SK-MEL-5 (cell line): ENCODE measurements around the gene ULK4. TPM values are rescaled to one million over a fixed set of nuclear protein-coding genes. Genes with fewer than 3 reads are reported as not detected.
"Not testable (repeated sequence)": the region's sequence is repeated elsewhere in the genome, so short reads cannot be mapped to it uniquely, and the experiment has no call there.

Source experiments
- DNase-seq: peaks from one replicate; pipeline ENCODE4 v3.0.0-alpha.2; 2016; ENCODE audit warnings: low read depth, low spot score
- in situ Hi-C: cut with HindIII; loops from 2 replicates; pipeline ENCODE4 v1.10.0; 2016; ENCODE audit warnings: low sequenced_read_pairs, high pct_unique_total_duplicates, low pct_unique_long_range_greater_than_20kb
- total RNA-seq: library from RNA; depleted of rRNA; stranded (reverse); fragments of >200 nt; shearing (Covaris generic); gene quantifications from 2 replicates; pipeline ENCODE4 v1.2.3, GENCODE V29; 2014

The ULK4 gene
- total RNA-seq, 1 experiment from 2014 or later = 20.9 TPM

- DNase-seq = no peak
- in situ Hi-C loops = no loop called here
Observed at GRCh38 chr3:41317298-41317697, 644.6 kb downstream of the ULK4 start.

DNA sequence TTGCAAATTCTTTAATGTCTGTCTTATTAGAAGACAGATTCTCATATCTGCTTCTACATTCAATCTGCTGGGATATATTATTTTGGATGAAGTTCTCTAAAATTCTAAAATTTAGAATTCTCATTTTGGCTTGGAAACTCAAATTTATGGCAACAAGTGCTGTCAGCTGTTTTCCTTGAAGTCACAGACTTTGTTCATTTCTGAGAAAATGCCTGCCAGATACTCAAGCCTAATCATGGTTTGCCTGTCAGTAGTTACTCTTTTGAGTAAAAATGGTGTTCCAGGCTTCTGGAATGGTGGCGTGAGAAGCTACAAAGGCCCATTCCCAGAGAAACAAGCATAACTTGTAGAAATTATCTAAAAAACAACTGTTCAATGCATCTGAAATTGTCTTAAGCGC lies 646.8 kb downstream of the ULK4 start:
- DNase-seq = no peak
- in situ Hi-C loops = no loop called here

- in situ Hi-C loops = no loop called here
Observed at GRCh38 chr3:41308119-41308518, 653.8 kb downstream of the ULK4 start.

DNA sequence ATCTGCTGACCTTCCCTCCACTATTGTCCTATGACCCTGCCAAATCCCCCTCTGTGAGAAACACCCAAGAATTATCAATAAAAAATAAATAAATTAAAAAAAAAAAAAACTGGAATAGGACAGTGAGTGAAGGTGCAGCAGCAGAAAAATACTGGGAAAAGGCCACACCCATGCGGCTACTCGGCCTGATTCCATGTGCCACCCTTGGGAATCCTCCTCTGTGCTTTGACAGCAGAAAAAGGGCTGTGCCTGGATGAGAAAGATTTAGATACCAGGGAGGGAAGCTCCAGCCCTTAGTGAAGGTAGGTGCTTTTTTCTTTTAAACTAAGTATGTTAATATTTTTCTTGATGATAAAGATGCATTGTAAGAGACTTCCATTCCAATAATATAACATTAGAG lies 654.8 kb downstream of the ULK4 start:
- DNase-seq = no peak
- in situ Hi-C loops = no loop called here

More at GRCh38 chr3:41308119-41308518, 653.8 kb downstream of the ULK4 start:
- no peak for DNase-seq

DNA sequence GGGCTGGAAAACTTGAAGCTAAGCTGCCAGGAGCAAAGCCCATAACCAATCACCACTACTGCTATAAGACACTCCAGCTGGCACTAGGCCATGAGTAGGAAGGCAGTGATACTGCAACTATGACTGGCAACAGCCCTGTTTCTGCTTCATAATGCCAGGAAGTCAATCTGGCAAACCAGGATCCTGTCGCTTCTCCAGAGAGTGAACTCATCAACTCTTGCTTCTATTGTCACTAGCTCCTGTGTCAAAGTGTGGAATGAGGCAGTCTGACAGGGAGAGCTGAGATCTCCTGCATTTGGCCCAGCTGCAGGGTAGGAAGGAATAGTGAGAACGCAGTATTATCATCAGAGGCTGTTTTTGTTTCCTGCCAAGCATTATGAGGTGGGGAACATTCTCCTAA lies 657.3 kb downstream of the ULK4 start:
- in situ Hi-C loops = no loop called here

GRCh38 chr3:41302295-41302694 lies 659.6 kb downstream of the ULK4 start:
- in situ Hi-C loops = no loop called here
- no peak for DNase-seq

More for the DNA sequence above, 657.3 kb downstream of the ULK4 start:
- no peak for DNase-seq

GRCh38 chr3:41301548-41301947 lies 660.4 kb downstream of the ULK4 start:
- no peak for DNase-seq
- in situ Hi-C loops = no loop called here

- DNase-seq = no peak
Observed at GRCh38 chr3:41299036-41299435, 662.9 kb downstream of the ULK4 start.

DNA sequence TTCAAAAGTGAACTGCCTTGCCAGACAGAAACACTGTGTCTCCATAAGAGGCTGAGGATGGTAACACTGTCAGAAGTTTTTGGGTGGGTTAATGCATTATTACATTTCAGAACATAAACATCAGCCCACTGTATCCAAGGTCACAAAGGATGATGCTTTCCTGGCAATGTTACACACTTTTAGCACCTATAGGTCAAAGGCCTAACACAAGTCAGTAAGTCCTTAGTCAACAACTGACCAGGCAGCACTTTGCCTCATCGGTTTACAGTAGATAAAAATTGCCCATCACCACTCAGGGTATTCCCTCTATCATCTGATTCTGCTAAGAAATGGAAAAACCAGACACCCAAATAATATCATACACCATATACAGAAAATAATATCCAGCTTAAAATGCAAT lies 664.2 kb downstream of the ULK4 start:
- no peak for DNase-seq
- in situ Hi-C loops = no loop called here

More at GRCh38 chr3:41299036-41299435, 662.9 kb downstream of the ULK4 start:
- in situ Hi-C loops = no loop called here

GRCh38 chr3:41296556-41296955 lies 665.3 kb downstream of the ULK4 start:
- DNase-seq = no peak
- in situ Hi-C loops = no loop called here

- in situ Hi-C loops = no loop called here
- DNase-seq = no peak
Observed at GRCh38 chr3:41295740-41296139, 666.2 kb downstream of the ULK4 start.

GRCh38 chr3:41293169-41293681 lies 668.7 kb downstream of the ULK4 start:
- no peak for DNase-seq

DNA sequence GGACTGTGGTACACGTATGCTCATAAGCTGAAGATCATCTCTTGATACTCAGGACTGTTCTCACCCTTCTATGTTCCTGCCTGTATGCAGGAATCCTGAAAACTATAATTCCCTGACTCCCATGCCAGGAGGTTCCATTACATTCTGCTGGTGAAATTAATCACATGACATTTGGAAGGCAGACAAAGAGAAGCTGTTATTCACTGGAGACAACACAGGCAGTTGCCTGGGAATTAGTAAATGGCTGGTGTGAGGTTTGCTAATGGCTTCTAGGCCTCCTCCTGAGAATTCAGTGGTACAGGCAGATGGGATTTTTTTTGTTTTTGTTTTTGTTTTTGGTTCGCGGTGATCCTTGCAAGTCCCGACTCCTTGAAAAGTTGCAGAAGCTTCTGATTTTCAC lies 671.2 kb downstream of the ULK4 start:
- DNase-seq = peak; percentile 70
- in situ Hi-C loops = no loop called here

More at GRCh38 chr3:41293169-41293681, 668.7 kb downstream of the ULK4 start:
- in situ Hi-C loops = no loop called here

DNA sequence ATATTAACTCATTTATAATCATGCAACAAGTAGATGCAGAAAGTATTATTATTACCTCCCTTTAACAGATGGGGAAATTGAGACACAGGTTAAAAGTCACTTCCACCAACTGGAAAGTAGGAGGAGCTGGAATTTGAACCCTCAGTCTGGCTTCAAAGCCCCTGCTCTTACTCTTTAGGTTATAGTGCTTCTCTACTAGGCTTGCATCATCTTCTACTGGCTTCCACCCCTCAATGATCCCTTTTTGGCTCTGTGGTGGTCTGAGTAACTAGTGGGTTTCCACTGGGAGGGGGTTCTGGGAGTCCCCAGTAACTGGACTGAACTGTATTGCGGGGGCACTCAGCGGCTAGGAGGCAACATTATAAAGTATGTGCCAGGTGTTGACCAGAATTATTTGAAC lies 671.6 kb downstream of the ULK4 start:
- DNase-seq = no peak
- in situ Hi-C loops = no loop called here

DNA sequence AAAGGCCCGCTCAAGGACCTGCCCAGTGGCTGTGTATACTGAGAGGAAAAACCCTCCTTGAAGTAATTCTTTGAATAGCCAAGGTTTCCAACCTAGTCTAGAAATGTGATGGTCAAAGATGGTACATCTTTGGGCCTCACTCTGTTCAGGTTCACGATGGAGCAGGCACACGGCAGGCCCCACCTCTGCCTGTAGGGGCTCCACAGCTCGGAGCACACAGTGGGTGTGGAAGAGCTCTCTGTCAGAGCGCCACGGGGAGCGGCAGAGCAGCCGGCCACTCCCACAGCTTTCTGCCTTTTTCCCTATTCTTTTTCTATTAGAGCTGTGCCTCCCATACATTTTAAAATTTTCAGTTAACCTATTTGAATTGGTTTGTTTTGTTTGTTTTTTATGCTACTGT lies 673.1 kb downstream of the ULK4 start:
- DNase-seq = no peak
- in situ Hi-C loops = no loop called here

DNA sequence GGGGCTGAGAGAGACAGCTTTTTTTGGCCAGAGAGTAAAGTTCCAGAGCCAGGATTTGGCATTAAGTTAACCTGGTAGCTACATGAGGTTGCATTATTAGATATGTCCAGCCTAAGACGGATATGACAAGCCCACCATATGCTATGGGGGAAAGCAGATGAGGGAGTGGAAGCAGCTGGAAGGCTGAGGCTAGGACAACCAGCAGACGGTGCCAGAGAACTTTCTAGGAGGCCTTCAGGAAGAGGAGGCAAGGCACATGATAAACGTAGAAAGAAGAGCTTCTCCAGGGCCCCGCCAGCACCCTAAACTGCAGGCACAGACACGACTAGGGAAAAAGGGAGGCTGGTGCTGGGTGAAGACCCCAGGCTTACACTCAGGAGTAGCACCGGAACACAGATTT lies 675.6 kb downstream of the ULK4 start:
- in situ Hi-C loops = no loop called here
- no peak for DNase-seq

- in situ Hi-C loops, DNase-seq: not testable (repeated sequence)
Observed at GRCh38 chr3:41284934-41285333, 677.0 kb downstream of the ULK4 start.

DNA sequence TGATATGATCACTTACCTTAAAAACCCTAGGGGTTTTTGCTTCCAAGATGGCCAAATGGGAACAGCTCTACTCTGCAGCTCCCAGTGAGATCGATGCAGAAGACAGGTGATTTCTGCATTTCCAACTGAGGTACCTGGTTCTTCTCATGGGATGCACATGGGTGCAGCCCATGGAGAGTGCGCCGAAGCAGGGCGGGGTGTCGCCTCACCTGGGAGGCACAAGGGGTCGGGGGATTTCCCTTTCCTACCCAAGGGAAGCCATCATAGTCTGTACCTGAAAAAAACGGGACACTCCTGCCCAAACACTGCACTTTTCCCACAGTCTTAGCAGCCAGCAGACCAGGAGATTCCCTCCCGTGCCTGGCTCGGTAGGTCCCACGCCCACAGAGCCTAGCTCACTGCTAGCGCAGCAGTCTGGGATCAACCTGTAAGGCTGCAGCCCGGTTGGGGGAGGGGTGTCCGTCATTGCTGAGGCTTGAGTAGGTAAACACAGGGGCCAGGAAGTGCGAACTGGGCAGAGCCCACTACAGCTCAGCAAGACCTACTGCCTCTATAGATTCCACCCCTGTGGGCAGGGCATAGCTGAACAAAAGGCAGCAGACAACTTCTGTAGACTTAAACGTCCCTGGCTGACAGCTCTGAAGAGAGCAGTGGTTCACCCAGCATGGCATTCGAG lies 684.0 kb downstream of the ULK4 start:
- DNase-seq = no peak
- in situ Hi-C loops = no loop called here

- peak; percentile 100 for DNase-seq
- in situ Hi-C loops = no loop called here
Observed at GRCh38 chr3:41276191-41276590, 685.7 kb downstream of the ULK4 start.
